ENCODE results near the gene CNTN1. TPM values are rescaled to one million over a fixed set of nuclear protein-coding genes. Genes with fewer than 3 reads are reported as not detected.

The CNTN1 gene
- polyA plus RNA-seq, 1 donor from 2014 or later = 101 TPM

GRCh38 chr12:40992674-40993073, 300.4 kb downstream of the CNTN1 start:
- Histone ChIP-seq H2AFZ (ENCODE audit: low read depth, low read length) (no peak overlapping the region), H3K4me3 (ENCODE audit: low read length) (no peak overlapping the region), H3K9ac (ENCODE audit: low read length) (no peak overlapping the region), H3K36me3 (ENCODE audit: insufficient read depth, low read length) (no peaks in the 10 kb centered on the region), H3K4me2 (ENCODE audit: low read length) (no peak overlapping the region), H3K27ac (ENCODE audit: low read length) (no peak overlapping the region), H3K9me2 (ENCODE audit: insufficient read depth, low read length) (no peaks in the 10 kb centered on the region), H3F3A (ENCODE audit: insufficient read depth, low read length, poor library complexity, severe bottlenecking) (no peaks in the 10 kb centered on the region), H4K20me1 (ENCODE audit: insufficient read depth) (no peaks in the 10 kb centered on the region), H3K79me2 (replicated peaks; ENCODE audit: insufficient read depth, low read length) (no peaks in the 10 kb centered on the region), H3K27me3 (ENCODE audit: insufficient read depth, low read depth, low read length) (no peaks in the 10 kb centered on the region), H3K9me3 (ENCODE audit: low read length) (no peaks in the 10 kb centered on the region)
- no peak for TF ChIP-seq CTCF (IDR thresholded peaks at IDR 0.05; ENCODE audit: poor library complexity, severe bottlenecking)
- no peak for TF ChIP-seq EP300 (conservative IDR thresholded peaks at IDR 0.05; ENCODE audit: poor library complexity, severe bottlenecking)
- TF ChIP-seq RAD21 (conservative IDR thresholded peaks at IDR 0.05) = no peak

GRCh38 chr12:40993158-40993557, 300.9 kb downstream of the CNTN1 start:
- Histone ChIP-seq H3K4me3 (ENCODE audit: low read length) (no peak overlapping the region), H3K9ac (ENCODE audit: low read length) (no peak overlapping the region), H3F3A (ENCODE audit: insufficient read depth, low read length, poor library complexity, severe bottlenecking) (no peaks in the 10 kb centered on the region), H3K36me3 (ENCODE audit: insufficient read depth, low read length) (no peaks in the 10 kb centered on the region), H3K27ac (ENCODE audit: low read length) (no peak overlapping the region), H2AFZ (ENCODE audit: low read depth, low read length) (no peak overlapping the region), H3K9me3 (ENCODE audit: low read length) (no peaks in the 10 kb centered on the region), H4K20me1 (ENCODE audit: insufficient read depth) (no peaks in the 10 kb centered on the region), H3K9me2 (ENCODE audit: insufficient read depth, low read length) (no peaks in the 10 kb centered on the region), H3K4me2 (ENCODE audit: low read length) (no peak overlapping the region), H3K27me3 (ENCODE audit: insufficient read depth, low read depth, low read length) (no peaks in the 10 kb centered on the region), H3K79me2 (replicated peaks; ENCODE audit: insufficient read depth, low read length) (no peaks in the 10 kb centered on the region)
- no peak for TF ChIP-seq CTCF (IDR thresholded peaks at IDR 0.05; ENCODE audit: poor library complexity, severe bottlenecking)
- no peak for TF ChIP-seq REST (IDR thresholded peaks at IDR 0.05; ENCODE audit: borderline replicate concordance)
- TF ChIP-seq POLR2AphosphoS5 (IDR thresholded peaks at IDR 0.05) = no peak
- no peak for TF ChIP-seq EP300 (conservative IDR thresholded peaks at IDR 0.05; ENCODE audit: poor library complexity, severe bottlenecking)
- no peak for TF ChIP-seq EZH2 (IDR thresholded peaks at IDR 0.05; ENCODE audit: borderline replicate concordance, insufficient read depth, low read length, poor library complexity, severe bottlenecking)
- no peak for TF ChIP-seq MXI1 (conservative IDR thresholded peaks at IDR 0.05; ENCODE audit: poor library complexity, severe bottlenecking)

Measured in neural cell (in vitro differentiated cells).